Hepatocyte (in vitro differentiated cells): ENCODE data around the gene SLC6A1.

Experiments used
- EZH2phosphoT487 ChIP-seq: fragments of 200-600 bp; sonication (generic); IDR thresholded peaks from one replicate; pipeline ENCODE4 v1.6.1; 2018; ENCODE audit warnings: antibody characterized with exemption, mild to moderate bottlenecking, low read depth, moderate library complexity; ENCODE audit not compliant: unreplicated experiment, severe bottlenecking
- TF ChIP-seq, protein P1 (sequence below): fragments of 200-600 bp; sonication (generic); IDR thresholded peaks from 2 replicates; pipeline ENCODE4 v1.5.1; 2016; ENCODE audit warnings: antibody characterized with exemption, mild to moderate bottlenecking; ENCODE audit not compliant: poor library complexity

DNA sequence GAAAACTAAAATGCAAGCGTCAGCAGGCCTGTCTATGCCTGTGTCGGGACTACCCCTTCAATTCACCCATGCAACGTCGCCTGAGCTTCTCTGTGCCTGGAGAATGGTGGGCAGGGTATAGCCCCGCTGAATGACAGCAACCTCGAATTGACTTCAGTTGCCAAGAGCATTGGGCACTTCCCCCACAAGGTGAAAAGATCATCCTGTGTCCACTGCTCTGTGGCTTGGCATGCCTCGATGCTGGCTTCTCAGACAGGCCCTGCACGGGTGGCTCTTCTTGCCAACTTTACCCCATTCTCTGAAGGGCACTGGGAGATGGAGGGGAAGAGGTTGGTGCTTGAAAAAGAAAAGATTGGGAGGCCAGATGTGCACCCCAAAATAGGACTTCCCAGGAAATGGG is 3.3 kb downstream of the SLC6A1 start:
- TF ChIP-seq EZH2phosphoT487: no peak
- TF ChIP-seq, protein P1, sequence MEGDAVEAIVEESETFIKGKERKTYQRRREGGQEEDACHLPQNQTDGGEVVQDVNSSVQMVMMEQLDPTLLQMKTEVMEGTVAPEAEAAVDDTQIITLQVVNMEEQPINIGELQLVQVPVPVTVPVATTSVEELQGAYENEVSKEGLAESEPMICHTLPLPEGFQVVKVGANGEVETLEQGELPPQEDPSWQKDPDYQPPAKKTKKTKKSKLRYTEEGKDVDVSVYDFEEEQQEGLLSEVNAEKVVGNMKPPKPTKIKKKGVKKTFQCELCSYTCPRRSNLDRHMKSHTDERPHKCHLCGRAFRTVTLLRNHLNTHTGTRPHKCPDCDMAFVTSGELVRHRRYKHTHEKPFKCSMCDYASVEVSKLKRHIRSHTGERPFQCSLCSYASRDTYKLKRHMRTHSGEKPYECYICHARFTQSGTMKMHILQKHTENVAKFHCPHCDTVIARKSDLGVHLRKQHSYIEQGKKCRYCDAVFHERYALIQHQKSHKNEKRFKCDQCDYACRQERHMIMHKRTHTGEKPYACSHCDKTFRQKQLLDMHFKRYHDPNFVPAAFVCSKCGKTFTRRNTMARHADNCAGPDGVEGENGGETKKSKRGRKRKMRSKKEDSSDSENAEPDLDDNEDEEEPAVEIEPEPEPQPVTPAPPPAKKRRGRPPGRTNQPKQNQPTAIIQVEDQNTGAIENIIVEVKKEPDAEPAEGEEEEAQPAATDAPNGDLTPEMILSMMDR: no peak
